KMS-11 (cell line): Measurements from ENCODE around the gene SLC4A8.

Experiments used
- H2AFZ ChIP-seq: fragments of 200-600 bp; sonication (generic); 2 replicates; pipeline ENCODE4 v1.6.1; 2016; ENCODE audit warnings: antibody characterized with exemption, mixed run types, low read depth
- H3K27ac ChIP-seq: fragments of 200-600 bp; sonication (generic); 2 replicates; pipeline ENCODE4 v1.6.1; 2016; ENCODE audit warnings: mild to moderate bottlenecking, mixed run types
- H3K27me3 ChIP-seq: fragments of 200-600 bp; sonication (generic); 2 replicates; pipeline ENCODE4 v1.6.1; 2017; ENCODE audit warnings: mild to moderate bottlenecking, low read depth, mixed run types, moderate library complexity; ENCODE audit not compliant: insufficient read depth
- H3K36me3 ChIP-seq: fragments of 200-600 bp; sonication (generic); 2 replicates; pipeline ENCODE4 v1.6.1; 2017; ENCODE audit warnings: mild to moderate bottlenecking, mixed run types; ENCODE audit not compliant: insufficient read depth
- H3K4me1 ChIP-seq: fragments of 200-600 bp; sonication (generic); 2 replicates; pipeline ENCODE4 v1.6.1; 2016; ENCODE audit warnings: mild to moderate bottlenecking, low read depth, mixed run types; ENCODE audit not compliant: poor library complexity, severe bottlenecking
- H3K4me2 ChIP-seq: fragments of 200-600 bp; sonication (generic); 2 replicates; pipeline ENCODE4 v1.7.0; 2016; ENCODE audit warnings: mild to moderate bottlenecking, mixed run types
- H3K4me3 ChIP-seq: fragments of 200-600 bp; sonication (generic); IDR thresholded peaks from 2 replicates; pipeline ENCODE4 v1.6.1; 2017; ENCODE audit warnings: low read depth, low read length, mixed read lengths; ENCODE audit not compliant: insufficient read depth
- H3K79me2 ChIP-seq: fragments of 200-600 bp; sonication (generic); 2 replicates; pipeline ENCODE4 v1.6.1; 2016; ENCODE audit warnings: low read depth, mixed run types; ENCODE audit not compliant: insufficient read depth
- H3K9ac ChIP-seq: fragments of 200-600 bp; sonication (generic); 2 replicates; pipeline ENCODE4 v1.6.1; 2016; ENCODE audit warnings: mild to moderate bottlenecking, mixed run types
- H4K20me1 ChIP-seq: fragments of 200-600 bp; sonication (generic); 2 replicates; pipeline ENCODE4 v1.6.1; 2016; ENCODE audit warnings: mild to moderate bottlenecking, mixed run types; ENCODE audit not compliant: insufficient read depth
- TF ChIP-seq, protein P1 (sequence below): fragments of 200-600 bp; sonication (generic); conservative IDR thresholded peaks from 2 replicates; pipeline ENCODE4 v1.6.1; 2017; ENCODE audit warnings: low read depth, mild to moderate bottlenecking, antibody characterized with exemption, low read length, moderate library complexity, mixed read lengths

SLC4A8 gene

DNA sequence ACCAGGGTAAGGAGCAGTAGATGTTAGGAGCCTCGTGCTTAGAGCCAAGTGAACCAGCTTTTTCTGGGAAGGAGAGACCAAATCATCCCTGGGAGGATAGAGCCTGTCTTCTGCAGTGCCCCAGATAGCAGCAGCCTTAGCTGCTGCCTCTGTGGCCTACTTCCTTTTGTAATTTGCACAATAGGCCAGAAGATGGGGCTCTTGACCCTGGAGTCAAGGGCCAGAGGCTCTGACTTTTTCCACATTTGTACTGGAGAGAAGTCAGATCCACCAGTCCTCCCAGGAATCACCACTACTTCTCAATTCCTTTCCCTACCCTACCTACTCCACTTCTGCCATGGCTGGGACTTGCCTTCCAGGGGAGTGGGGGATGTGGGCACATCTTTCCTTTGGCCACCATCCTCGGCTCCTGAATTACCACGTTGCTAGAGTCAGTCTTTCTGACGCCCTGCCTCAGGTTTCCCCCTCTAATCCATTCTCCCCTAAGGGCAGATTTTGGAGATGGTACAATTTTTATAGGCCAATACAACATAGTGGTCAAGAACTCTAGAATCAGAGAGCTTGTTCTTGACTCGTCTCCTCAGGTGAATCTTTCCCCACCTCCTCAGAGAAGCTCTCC lies 3.3 kb upstream of the SLC4A8 start:
- no peak overlapping the region for H3K4me3 ChIP-seq
- no peak overlapping the region for H3K27ac ChIP-seq
- no peaks in the 10 kb centered on the region for H3K27me3 ChIP-seq
- TF ChIP-seq, protein P1, sequence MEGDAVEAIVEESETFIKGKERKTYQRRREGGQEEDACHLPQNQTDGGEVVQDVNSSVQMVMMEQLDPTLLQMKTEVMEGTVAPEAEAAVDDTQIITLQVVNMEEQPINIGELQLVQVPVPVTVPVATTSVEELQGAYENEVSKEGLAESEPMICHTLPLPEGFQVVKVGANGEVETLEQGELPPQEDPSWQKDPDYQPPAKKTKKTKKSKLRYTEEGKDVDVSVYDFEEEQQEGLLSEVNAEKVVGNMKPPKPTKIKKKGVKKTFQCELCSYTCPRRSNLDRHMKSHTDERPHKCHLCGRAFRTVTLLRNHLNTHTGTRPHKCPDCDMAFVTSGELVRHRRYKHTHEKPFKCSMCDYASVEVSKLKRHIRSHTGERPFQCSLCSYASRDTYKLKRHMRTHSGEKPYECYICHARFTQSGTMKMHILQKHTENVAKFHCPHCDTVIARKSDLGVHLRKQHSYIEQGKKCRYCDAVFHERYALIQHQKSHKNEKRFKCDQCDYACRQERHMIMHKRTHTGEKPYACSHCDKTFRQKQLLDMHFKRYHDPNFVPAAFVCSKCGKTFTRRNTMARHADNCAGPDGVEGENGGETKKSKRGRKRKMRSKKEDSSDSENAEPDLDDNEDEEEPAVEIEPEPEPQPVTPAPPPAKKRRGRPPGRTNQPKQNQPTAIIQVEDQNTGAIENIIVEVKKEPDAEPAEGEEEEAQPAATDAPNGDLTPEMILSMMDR: peak; percentile 72
- H3K36me3 ChIP-seq: no peaks in the 10 kb centered on the region
- H4K20me1 ChIP-seq: no peaks in the 10 kb centered on the region
- H3K4me1 ChIP-seq: peaks cover 13% of the 10 kb centered on the region
- H3K79me2 ChIP-seq: no peaks in the 10 kb centered on the region
- no peak overlapping the region for H3K9ac ChIP-seq
- H3K4me2 ChIP-seq: no peak overlapping the region
- H2AFZ ChIP-seq: no peak overlapping the region

DNA sequence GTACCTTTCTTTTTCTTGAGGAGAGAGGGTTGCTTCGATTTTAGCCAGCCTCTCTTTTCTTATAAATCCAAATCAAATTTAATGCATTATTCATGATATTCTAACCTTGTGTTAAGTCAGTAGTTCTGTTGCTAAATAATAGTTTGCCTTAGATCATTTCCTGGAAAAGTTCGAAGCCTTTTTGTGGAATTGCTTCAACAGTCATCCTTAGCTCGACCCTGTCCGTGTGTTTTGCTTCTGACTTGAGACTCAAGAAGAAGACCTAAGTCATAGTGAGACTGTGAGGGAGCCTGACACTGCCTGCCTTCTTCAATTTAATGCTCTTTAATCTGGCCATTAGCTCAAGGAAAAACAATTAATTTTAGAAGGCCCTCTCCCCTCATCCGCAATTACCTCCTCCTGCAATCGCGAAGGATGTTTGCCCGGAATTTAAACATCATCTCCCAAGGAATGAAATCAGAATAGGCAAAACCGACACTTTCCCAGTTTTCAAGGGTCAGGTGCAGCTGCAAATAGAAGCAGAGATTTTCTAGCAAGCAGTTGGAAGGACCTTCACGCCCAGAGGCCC lies 453 bp upstream of the SLC4A8 start:
- Histone ChIP-seq H3K9ac (no peak overlapping the region), H3K4me3 (no peak overlapping the region)

DNA sequence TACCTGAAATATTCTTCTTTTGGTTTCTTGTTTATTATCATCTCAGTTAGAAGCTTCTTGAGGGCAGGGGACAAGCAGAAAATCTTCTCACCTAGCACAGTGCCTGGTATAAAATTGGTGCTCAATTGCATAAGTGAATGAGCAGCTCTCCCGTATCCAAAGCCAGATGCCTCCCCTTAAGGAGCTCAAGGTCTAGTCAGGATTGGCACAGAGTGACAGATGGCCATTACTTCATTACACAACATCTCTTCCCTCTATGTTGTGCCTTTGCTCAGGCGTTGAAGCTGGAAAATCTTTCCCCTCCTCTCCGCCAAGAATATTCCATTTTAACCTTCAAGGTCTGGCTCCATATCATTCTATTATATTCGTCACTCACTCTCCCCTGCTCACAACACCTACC lies 3.6 kb downstream of the SLC4A8 start:
- Histone ChIP-seq H3K4me1 (peaks cover 24% of the 10 kb centered on the region), H4K20me1 (no peaks in the 10 kb centered on the region), H3K4me3 (no peak overlapping the region), H3K27me3 (no peaks in the 10 kb centered on the region), H3K4me2 (no peak overlapping the region), H3K9ac (no peak overlapping the region), H2AFZ (no peak overlapping the region), H3K36me3 (no peaks in the 10 kb centered on the region), H3K79me2 (no peaks in the 10 kb centered on the region), H3K27ac (no peak overlapping the region)
- TF ChIP-seq, protein P1: no peak

More for the DNA sequence above, 453 bp upstream of the SLC4A8 start:
- Histone ChIP-seq H3K27ac (no peak overlapping the region), H2AFZ (peak overlapping the region; percentile 97), H3K4me2 (peak overlapping the region; percentile 72), H3K36me3 (no peaks in the 10 kb centered on the region), H3K4me1 (peaks cover 14% of the 10 kb centered on the region), H3K27me3 (no peaks in the 10 kb centered on the region), H4K20me1 (no peaks in the 10 kb centered on the region), H3K79me2 (no peaks in the 10 kb centered on the region)
- TF ChIP-seq, protein P1: no peak

DNA sequence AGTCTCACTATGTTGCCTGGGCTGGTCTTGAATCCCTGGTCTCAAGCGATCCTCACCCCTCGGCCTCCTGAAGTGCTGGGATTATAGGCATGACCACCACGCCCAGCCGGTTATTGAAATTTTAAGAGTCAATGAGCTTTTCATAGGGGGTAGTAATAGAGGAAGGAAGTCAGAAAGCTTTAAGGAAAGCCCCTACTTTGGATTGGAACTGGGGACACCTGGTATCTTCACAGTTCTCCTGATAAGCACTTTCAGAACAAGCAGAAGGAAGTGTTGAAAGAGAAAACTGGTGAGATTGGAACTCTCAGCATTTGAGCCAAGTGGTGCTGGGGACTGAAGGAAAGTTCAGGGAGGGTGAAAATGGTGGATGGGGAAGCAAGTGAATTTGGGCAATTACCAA lies 5.1 kb downstream of the SLC4A8 start:
- Histone ChIP-seq H4K20me1 (no peaks in the 10 kb centered on the region), H3K27ac (no peak overlapping the region), H3K9ac (no peak overlapping the region), H3K27me3 (no peaks in the 10 kb centered on the region), H3K4me3 (no peak overlapping the region), H3K36me3 (no peaks in the 10 kb centered on the region), H3K4me2 (no peak overlapping the region), H3K79me2 (no peaks in the 10 kb centered on the region), H3K4me1 (peaks cover 18% of the 10 kb centered on the region), H2AFZ (no peak overlapping the region)
- TF ChIP-seq, protein P1: no peak
